Smooth muscle cell (in vitro differentiated cells): ENCODE data around the gene MRPL55. TPM values are rescaled to one million over a fixed set of nuclear protein-coding genes. Genes with fewer than 3 reads are reported as not detected.

Experiments used
- DNase-seq: peaks from one replicate; lab custom pipeline; 2025; ENCODE audit not compliant: unreplicated experiment; lab: John Stamatoyannopoulos, UW
- H2AFZ ChIP-seq: fragments of 200-600 bp; sonication (generic); 2 replicates; pipeline ENCODE4 v1.6.0; 2016; ENCODE audit warnings: antibody characterized with exemption, low read depth, mild to moderate bottlenecking
- H3F3A ChIP-seq: fragments of 200-600 bp; sonication (generic); 2 replicates; pipeline ENCODE4 v1.6.0; 2017; ENCODE audit warnings: antibody characterized with exemption, low read depth
- H3K27ac ChIP-seq: fragments of 200-600 bp; sonication (generic); 2 replicates; pipeline ENCODE4 v1.5.1; 2016; ENCODE audit warnings: low read depth, mild to moderate bottlenecking
- H3K27me3 ChIP-seq: fragments of 200-600 bp; sonication (generic); 2 replicates; pipeline ENCODE4 v1.6.1; 2016; ENCODE audit warnings: low read depth, mild to moderate bottlenecking
- H3K36me3 ChIP-seq: fragments of 200-600 bp; sonication (generic); 2 replicates; pipeline ENCODE4 v1.5.1; 2016; ENCODE audit warnings: low read depth
- H3K4me1 ChIP-seq: fragments of 200-600 bp; sonication (generic); 2 replicates; pipeline ENCODE4 v1.5.1; 2016; ENCODE audit warnings: low read depth
- H3K4me2 ChIP-seq: fragments of 200-600 bp; sonication (generic); 2 replicates; pipeline ENCODE4 v1.6.0; 2016; ENCODE audit warnings: mild to moderate bottlenecking
- H3K4me3 ChIP-seq: fragments of 200-600 bp; sonication (generic); 2 replicates; pipeline ENCODE4 v1.5.1; 2016; ENCODE audit warnings: mild to moderate bottlenecking
- H3K79me2 ChIP-seq: fragments of 200-600 bp; sonication (generic); 2 replicates; pipeline ENCODE4 v1.6.0; 2016; ENCODE audit warnings: low read depth, mild to moderate bottlenecking
- H3K9ac ChIP-seq: fragments of 200-600 bp; sonication (generic); 2 replicates; pipeline ENCODE4 v1.6.0; 2016; ENCODE audit warnings: low read depth
- H3K9me3 ChIP-seq: fragments of 200-600 bp; sonication (generic); replicated peaks from 2 replicates; pipeline ENCODE4 v1.5.1; 2016; ENCODE audit warnings: low read depth
- H4K20me1 ChIP-seq: fragments of 200-600 bp; sonication (generic); 2 replicates; pipeline ENCODE4 v1.6.0; 2016; ENCODE audit warnings: low read depth
- WGBS: methylation state at CpG from one replicate; pipeline ENCODE4 v1.1.7; 2016; ENCODE audit warnings: low lambda C conversion rate; 5-methylcytosine and 5-hydroxymethylcytosine counted together
- polyA plus RNA-seq: library from polyadenylated mRNA; unstranded; fragments of >200 nt; fragmentation: Nextera tagmentation; extraction: Ambion mirVana; gene quantifications from 2 replicates; pipeline ENCODE4 v1.2.1, GENCODE V29; 2016
- total RNA-seq: library from RNA; depleted of rRNA; stranded (reverse); fragments of >200 nt; gene quantifications from 2 replicates; pipeline ENCODE4 v1.2.3, GENCODE V29; 2014
- TF ChIP-seq, protein P1 (sequence below): fragments of 200-600 bp; sonication (generic); IDR thresholded peaks from 2 replicates; pipeline ENCODE4 v1.5.1; 2017; ENCODE audit warnings: borderline replicate concordance, mild to moderate bottlenecking, antibody characterized with exemption; ENCODE audit not compliant: insufficient read depth, poor library complexity, severe bottlenecking

The MRPL55 gene
- total and polyA plus RNA-seq, 2 experiments from 2014 or later = 83.4 to 178 TPM

GRCh38 chr1:228154670-228155571, 45.8 kb upstream of the MRPL55 start:
- DNase-seq = no peak
- Histone ChIP-seq H2AFZ (no peak overlapping the region), H4K20me1 (peaks cover 9% of the 10 kb centered on the region), H3K4me1 (no peaks in the 10 kb centered on the region), H3K4me3 (no peak overlapping the region), H3K9me3 (no peaks in the 10 kb centered on the region), H3F3A (no peaks in the 10 kb centered on the region), H3K27me3 (no peaks in the 10 kb centered on the region), H3K9ac (no peak overlapping the region), H3K27ac (no peak overlapping the region), H3K4me2 (no peak overlapping the region), H3K79me2 (no peaks in the 10 kb centered on the region), H3K36me3 (no peaks in the 10 kb centered on the region)
- TF ChIP-seq, protein P1, sequence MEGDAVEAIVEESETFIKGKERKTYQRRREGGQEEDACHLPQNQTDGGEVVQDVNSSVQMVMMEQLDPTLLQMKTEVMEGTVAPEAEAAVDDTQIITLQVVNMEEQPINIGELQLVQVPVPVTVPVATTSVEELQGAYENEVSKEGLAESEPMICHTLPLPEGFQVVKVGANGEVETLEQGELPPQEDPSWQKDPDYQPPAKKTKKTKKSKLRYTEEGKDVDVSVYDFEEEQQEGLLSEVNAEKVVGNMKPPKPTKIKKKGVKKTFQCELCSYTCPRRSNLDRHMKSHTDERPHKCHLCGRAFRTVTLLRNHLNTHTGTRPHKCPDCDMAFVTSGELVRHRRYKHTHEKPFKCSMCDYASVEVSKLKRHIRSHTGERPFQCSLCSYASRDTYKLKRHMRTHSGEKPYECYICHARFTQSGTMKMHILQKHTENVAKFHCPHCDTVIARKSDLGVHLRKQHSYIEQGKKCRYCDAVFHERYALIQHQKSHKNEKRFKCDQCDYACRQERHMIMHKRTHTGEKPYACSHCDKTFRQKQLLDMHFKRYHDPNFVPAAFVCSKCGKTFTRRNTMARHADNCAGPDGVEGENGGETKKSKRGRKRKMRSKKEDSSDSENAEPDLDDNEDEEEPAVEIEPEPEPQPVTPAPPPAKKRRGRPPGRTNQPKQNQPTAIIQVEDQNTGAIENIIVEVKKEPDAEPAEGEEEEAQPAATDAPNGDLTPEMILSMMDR = no peak
- 86% methylated on average over 20 of the region's 20 CpGs for WGBS

GRCh38 chr1:228154021-228154669, 45.0 kb upstream of the MRPL55 start:
- Histone ChIP-seq H3K4me3 (no peak overlapping the region), H3F3A (no peaks in the 10 kb centered on the region), H3K79me2 (no peaks in the 10 kb centered on the region), H3K27ac (no peak overlapping the region), H3K9ac (no peak overlapping the region), H3K4me2 (no peak overlapping the region), H3K9me3 (no peaks in the 10 kb centered on the region), H3K36me3 (no peaks in the 10 kb centered on the region), H4K20me1 (peaks cover 17% of the 10 kb centered on the region), H3K27me3 (no peaks in the 10 kb centered on the region), H2AFZ (no peak overlapping the region), H3K4me1 (peaks cover 6% of the 10 kb centered on the region)
- TF ChIP-seq, protein P1 = no peak
- no peak for DNase-seq
- WGBS = 90% methylated on average over 11 of the region's 11 CpGs

DNA sequence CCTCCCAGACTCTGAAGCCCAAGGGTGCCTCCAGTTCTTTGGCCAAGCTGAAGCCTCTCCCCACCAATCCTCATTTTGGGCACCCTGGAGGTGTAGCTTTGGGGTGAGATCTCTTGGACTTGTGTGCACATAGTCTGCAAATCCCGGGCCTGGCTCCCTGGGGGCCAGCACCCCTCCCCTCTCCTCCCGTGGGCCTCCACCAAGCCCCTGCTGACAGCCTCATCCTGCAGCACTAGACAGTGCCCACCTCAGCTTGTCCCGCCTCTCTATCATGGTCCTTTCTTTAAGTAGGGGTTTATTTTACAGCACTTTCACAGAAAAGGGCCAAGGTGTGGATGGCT, 43.8 kb upstream of the MRPL55 start:
- H3K27ac ChIP-seq = no peak overlapping the region
- no peak for DNase-seq
- TF ChIP-seq, protein P1 = no peak

More for the DNA sequence above, 43.8 kb upstream of the MRPL55 start:
- H3K79me2 ChIP-seq = no peaks in the 10 kb centered on the region
- 94% methylated on average over 3 of the region's 3 CpGs for WGBS
- peaks cover 29% of the 10 kb centered on the region for H4K20me1 ChIP-seq
- no peaks in the 10 kb centered on the region for H3K27me3 ChIP-seq
- no peak overlapping the region for H3K4me3 ChIP-seq
- H3K9me3 ChIP-seq = no peaks in the 10 kb centered on the region
- H3K36me3 ChIP-seq = no peaks in the 10 kb centered on the region
- peaks cover 8% of the 10 kb centered on the region for H3K4me1 ChIP-seq
- no peak overlapping the region for H3K4me2 ChIP-seq
- H2AFZ ChIP-seq = no peak overlapping the region
- no peak overlapping the region for H3K9ac ChIP-seq
- H3F3A ChIP-seq = no peaks in the 10 kb centered on the region
